SK-N-MC (cell line): ENCODE results near the gene CLEC2D.
"Not testable (repeated sequence)": the region's sequence is repeated elsewhere in the genome, so short reads cannot be mapped to it uniquely, and the experiment has no call there.

Experiments
- DNase-seq: peaks from one replicate; pipeline ENCODE4 v3.0.0-alpha.2; 2011; ENCODE audit warnings: low read depth, low spot score
- H3K27ac ChIP-seq: fragments of 200-600 bp; sonication (generic); 2 replicates; pipeline ENCODE4 v1.5.1; 2016; ENCODE audit warnings: mixed run types
- H3K36me3 ChIP-seq: fragments of 200-600 bp; sonication (generic); 2 replicates; pipeline ENCODE4 v1.6.1; 2017; ENCODE audit warnings: antibody characterized with exemption, low read length, mixed read lengths; ENCODE audit not compliant: insufficient read depth
- H3K4me3 ChIP-seq: fragments of 200-600 bp; sonication (generic); 2 replicates; pipeline ENCODE4 v1.5.1; 2016
- H3K9ac ChIP-seq: fragments of 200-600 bp; sonication (generic); 2 replicates; pipeline ENCODE4 v1.8.0; 2017; ENCODE audit warnings: mixed run types, mixed read lengths; ENCODE audit not compliant: insufficient read length
- H3K9me3 ChIP-seq: fragments of 200-600 bp; sonication (generic); 2 replicates; pipeline ENCODE4 v1.6.1; 2017; ENCODE audit warnings: low read depth, mild to moderate bottlenecking, antibody characterized with exemption, low read length, moderate library complexity, mixed read lengths
- EZH2 ChIP-seq: fragments of 200-600 bp; sonication (generic); IDR thresholded peaks from one replicate; pipeline ENCODE4 v1.6.1; 2017; ENCODE audit warnings: antibody characterized with exemption
- FOXP2 ChIP-seq: optimal IDR thresholded peaks from 2 replicates; pipeline ENCODE3; 2011; ENCODE audit warnings: mild to moderate bottlenecking, moderate library complexity; ENCODE audit not compliant: insufficient read depth; ENCODE audit errors: extremely low read length, control extremely low read depth
- POLR2AphosphoS5 ChIP-seq: IDR thresholded peaks from 2 replicates; pipeline ENCODE4 v1.6.1; 2012; ENCODE audit warnings: mild to moderate bottlenecking, low read depth, low read length, borderline replicate concordance

CLEC2D gene

DNA sequence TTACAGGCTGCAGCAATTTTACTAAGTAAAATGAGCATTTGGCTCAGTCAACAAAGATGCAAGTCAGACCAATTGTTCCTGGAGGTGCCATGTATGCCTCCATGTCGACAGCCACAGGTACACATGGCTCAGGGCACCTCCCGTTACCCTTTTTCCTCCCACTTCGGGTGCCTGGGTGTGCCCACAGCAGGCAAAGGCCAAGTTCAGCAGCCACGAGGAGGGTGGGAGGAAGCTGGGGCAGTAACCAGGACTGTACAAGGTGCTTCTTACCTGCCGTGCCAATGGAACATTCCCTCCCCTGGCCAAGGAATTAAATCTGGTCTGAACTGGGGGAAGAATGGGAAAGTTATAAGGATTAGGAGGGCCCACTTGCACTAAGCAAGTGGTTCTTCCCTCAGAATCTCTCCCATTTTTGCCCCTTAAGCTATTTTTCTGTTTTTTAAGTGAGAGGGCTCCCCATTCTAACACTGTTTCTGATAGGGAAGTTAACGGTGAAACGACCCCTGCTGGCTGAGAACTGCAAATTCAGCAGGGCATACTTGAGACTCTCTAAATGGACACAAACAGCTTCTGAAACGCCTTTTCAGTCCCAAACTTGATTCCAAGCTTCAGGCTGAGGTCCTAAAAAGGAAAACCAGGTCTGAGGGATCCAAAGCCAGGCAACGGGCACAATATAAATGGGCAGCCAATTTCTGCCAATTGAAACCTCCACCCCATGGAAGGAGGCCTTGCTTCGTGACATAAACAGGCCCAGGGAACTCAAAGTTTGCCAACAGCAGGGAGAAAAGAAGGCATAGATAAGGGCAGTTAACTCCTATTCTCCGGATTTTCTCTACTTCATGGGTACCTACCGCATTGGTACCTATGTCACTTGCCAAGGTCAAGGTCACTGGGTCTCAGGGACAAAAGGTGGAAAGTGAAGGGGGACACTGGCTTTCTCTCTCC, 38.6 kb downstream of the CLEC2D start:
- Histone ChIP-seq H3K9me3 (no peaks in the 10 kb centered on the region), H3K9ac (no peak overlapping the region), H3K36me3 (no peaks in the 10 kb centered on the region), H3K4me3 (no peak overlapping the region), H3K27ac (no peak overlapping the region)
- TF ChIP-seq POLR2AphosphoS5: no peak
- no peak for TF ChIP-seq FOXP2
- TF ChIP-seq EZH2: no peak
- peak; percentile 14 for DNase-seq

DNA sequence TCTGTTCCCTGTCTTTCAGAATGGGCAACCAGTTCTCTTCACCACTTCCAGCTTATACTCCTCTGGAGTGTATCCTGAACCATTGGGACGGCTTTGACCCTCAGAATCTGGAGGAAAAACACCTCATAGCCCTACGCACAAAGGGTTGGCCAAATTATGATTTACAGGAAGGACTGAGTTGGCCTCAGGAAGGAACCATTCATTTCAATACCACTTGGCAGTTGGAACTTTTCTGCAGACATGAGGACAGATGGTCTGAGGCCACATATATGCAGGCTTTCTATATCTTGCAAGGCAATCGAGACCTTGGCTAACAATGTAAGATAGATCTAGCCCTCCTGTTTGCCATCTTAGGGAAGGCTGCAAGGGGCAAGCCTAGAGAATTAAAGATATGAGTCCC, 39.3 kb downstream of the CLEC2D start:
- DNase-seq: no peak
- Histone ChIP-seq H3K36me3 (no peaks in the 10 kb centered on the region), H3K27ac (no peak overlapping the region), H3K4me3 (no peak overlapping the region), H3K9ac (no peak overlapping the region), H3K9me3 (no peaks in the 10 kb centered on the region)
- TF ChIP-seq FOXP2: no peak
- no peak for TF ChIP-seq EZH2
- no peak for TF ChIP-seq POLR2AphosphoS5

DNA sequence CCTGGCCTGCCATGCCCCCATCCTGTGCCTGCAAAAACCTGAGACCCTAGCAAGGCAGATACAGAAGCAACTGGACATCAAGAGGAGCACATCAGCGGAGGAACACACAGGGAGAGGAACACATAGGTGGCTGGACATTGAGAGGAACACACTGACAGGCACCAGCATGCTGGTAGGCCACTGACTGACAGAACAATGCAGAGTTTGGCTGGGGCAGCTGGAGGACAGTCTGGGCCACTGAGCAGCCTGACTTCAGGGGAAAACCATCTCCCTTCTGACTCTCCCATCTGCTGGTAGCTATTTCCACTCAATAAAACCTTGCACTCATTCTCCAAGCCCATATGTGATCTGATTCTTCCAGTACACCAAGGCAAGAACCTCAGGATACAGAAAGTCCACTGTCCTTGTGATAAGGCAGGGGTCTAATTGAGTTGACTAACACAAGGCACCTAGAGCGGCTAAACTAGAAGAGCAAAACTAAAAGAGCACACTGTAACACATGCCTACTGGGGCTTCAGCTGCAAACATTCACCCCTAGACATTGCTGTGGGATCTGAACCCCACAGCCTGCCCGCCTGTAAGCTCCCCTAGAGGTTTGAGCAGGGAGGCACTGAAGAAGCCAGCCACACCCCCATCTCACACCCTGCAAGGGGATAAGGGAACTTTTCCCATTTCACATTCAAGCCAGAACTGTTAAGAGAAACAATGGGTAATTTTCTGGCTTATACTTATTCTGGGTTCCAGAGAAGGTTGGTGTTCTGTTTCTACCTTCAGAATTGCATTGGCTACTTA, 41.3 kb downstream of the CLEC2D start:
- no peak for TF ChIP-seq EZH2
- DNase-seq: no peak
- Histone ChIP-seq H3K9ac (no peak overlapping the region), H3K36me3 (no peaks in the 10 kb centered on the region), H3K27ac (no peak overlapping the region), H3K4me3 (no peak overlapping the region), H3K9me3 (no peaks in the 10 kb centered on the region)

DNA sequence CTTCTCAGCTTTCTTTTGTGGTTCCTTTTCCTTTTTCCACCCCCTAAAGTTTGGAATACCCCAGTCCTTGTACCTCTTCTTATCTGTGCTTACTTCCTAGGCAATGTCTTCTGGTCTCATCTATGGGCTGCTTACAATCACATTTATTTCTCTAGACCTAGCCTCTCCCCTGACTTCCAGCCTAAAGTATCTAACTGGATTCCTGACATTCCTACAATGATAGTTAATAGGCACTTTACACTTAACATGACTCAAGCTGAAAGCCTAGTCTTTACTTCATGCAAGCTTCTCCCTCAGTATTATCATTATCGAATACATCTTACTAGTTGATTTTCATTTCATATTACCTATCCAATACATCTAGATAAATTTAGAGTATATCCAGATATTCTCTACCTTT, 42.2 kb downstream of the CLEC2D start:
- TF ChIP-seq POLR2AphosphoS5 (no peak), EZH2 (no peak), FOXP2 (no peak)
- no peak overlapping the region for H3K4me3 ChIP-seq
- H3K36me3 ChIP-seq: no peaks in the 10 kb centered on the region
- no peak overlapping the region for H3K27ac ChIP-seq
- no peak overlapping the region for H3K9ac ChIP-seq
- H3K9me3 ChIP-seq: no peaks in the 10 kb centered on the region
- DNase-seq: no peak

DNA sequence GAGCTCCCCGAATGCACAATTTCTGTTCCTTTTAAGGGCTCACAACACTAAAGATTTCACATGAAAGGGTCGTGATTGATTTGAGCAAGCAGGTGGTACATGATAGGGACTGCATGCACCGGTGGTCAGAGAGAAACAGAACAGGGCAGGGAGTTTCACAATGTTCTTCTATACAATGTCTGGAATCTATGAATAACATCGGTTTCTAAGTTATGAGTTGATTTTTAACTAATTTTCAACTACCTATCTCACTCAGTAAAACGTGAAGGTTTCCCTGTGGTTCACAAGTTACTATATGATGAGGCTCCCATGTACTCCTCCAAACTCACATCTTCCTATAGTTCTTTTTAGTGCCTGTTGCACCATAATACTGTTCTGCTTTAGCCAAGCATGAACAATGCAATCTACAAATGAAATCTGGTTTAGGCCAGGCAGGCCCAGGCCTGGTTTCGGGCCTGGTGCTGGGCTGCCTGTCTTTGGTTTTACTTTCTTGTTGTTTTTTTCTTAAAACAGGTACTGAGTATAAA, 43.6 kb downstream of the CLEC2D start:
- not testable (repeated sequence) for H3K36me3 ChIP-seq, H3K27ac ChIP-seq, H3K9me3 ChIP-seq, H3K9ac ChIP-seq, DNase-seq, H3K4me3 ChIP-seq

DNA sequence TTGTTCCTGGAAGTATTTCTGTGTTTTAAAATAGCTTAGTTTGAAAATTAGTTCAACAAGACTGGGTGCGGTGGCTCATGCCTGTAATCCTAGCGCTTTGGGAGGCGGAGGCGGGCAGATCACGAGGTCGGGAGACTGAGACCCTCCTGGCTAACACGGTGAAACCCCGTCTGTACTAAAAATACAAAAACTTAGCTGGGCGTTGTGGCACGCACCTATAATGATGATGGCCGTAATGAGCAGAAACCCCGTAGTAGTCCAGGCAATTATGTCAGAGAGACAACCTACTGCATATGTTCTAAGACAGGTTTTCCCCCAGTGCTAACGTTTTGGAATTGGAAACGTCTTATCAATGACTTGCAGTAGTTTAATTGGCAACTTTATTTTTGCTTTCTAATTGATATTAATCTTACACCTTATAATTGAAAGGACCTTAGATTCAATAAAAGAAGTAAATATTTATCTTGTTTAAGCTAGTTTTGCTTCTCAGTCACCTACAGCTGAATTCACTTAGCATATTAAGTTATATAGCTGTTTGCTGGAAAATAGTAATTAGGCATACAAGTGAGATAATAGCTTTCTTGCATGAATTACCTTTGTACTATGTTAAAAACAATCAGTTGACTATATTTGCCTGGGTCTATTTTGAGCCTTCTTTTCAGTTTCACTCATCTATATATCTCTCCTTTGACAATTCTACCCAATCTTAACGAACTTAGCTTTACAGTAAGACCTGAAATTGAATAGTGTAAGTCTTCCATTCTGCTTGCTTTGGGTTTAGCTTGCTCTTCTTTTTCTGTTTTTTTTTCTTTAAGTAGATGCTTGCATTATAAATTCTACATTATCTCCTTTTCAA, 47.8 kb downstream of the CLEC2D start:
- Histone ChIP-seq H3K9me3 (no peaks in the 10 kb centered on the region), H3K4me3 (no peak overlapping the region), H3K9ac (no peak overlapping the region), H3K36me3 (no peaks in the 10 kb centered on the region), H3K27ac (no peak overlapping the region)
- no peak for TF ChIP-seq FOXP2
- no peak for TF ChIP-seq EZH2
- TF ChIP-seq POLR2AphosphoS5: no peak
- no peak for DNase-seq

DNA sequence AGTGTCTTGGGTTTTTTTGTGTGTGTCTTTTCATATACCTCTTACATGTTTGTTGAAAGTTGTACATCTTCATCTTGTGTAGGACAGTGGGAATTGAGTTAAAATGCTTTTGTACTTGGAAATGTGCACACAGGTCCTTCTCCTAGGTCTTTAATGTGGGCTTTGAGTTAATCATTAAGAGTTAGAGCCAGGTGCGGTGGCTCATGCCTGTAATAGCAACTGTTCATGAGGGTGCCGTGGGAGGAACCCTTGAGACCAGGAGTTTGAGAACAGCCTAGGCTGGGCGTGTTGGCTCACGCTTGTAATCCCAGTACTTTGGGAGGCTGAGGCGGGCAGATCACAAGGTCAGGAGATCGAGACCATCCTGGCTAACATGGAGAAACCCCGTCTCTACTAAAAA, 49.5 kb downstream of the CLEC2D start:
- H3K9ac ChIP-seq: no peak overlapping the region
- no peak overlapping the region for H3K4me3 ChIP-seq
- no peak for TF ChIP-seq FOXP2
- TF ChIP-seq EZH2: no peak
- no peak for TF ChIP-seq POLR2AphosphoS5
- H3K27ac ChIP-seq: no peak overlapping the region
- H3K9me3 ChIP-seq: no peaks in the 10 kb centered on the region
- no peaks in the 10 kb centered on the region for H3K36me3 ChIP-seq
- no peak for DNase-seq

DNA sequence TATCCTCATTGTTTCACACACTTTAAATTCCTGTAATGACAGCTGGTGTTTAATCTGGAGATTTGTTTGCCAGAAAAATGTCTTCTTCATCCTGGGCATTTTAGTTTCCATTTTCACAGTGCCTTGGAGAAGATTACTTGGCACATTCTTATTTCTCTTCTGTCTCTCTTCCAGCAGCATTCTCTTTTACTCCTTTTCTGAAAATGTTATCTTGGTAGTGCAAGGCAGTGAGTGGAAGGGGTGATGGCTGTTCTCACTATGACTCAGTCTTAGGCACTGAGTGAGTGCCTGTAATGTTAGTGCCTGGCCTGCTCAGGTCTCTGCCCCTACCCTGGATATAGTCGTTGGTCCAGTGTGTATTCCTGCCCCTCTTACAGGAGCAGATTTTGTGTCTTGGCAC, 50.3 kb downstream of the CLEC2D start:
- no peak for DNase-seq
- TF ChIP-seq FOXP2: no peak
- TF ChIP-seq EZH2: no peak
- no peak for TF ChIP-seq POLR2AphosphoS5
- Histone ChIP-seq H3K4me3 (no peak overlapping the region), H3K9ac (no peak overlapping the region), H3K9me3 (no peaks in the 10 kb centered on the region), H3K27ac (no peak overlapping the region), H3K36me3 (no peaks in the 10 kb centered on the region)
